GM21515 (cell line): ENCODE results near the gene BRI3BP.
"Not testable (repeated sequence)": the region's sequence is repeated elsewhere in the genome, so short reads cannot be mapped to it uniquely, and the experiment has no call there.

ENCODE experiments used
- ATAC-seq: cut with Tn5 transposase; IDR thresholded peaks from one replicate; pipeline ENCODE4 v1.9.1; 2021; ENCODE audit not compliant: unreplicated experiment

The BRI3BP gene

DNA sequence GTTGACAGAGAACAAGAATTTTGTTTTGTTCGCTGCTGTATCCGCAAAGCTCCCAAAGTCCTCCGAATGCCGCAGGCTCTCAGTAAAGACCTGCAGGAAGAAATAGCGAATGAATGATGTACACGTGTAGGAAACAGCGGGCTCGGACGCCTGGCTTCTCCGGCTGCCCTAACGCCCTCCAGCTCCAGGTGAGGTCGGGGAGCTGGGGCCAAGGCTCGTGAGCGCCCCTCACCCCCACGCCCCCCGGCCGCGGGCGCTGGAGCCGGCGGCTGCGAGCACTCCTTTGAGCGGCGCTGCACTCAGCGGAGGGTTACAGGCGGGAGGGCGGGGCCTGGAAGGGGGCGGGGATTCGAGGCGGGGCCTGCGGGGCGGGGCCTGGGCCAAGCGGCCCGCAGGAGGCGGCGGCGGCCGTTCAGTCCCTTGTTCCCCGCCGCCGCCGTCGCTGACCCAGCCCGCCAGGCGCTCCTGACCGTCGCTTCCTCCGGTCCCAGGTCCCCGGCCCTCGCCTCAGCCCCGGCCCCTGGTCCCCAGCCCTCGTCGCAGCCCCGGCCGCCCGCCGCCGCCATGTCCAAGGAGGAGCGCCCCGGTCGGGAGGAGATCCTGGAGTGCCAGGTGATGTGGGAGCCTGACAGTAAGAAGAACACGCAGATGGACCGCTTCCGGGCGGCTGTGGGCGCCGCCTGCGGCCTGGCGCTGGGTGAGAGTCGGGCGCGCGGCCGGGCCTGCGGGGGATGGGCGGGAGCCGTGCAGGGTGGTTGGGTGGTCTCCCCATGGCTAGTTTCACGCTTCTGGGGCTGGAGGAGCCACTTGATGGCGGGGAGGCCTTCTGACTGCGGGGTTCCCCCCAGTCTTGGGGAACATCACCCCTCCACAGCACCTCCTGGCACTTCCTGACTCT is 71.8 kb downstream of the BRI3BP start, which contains the start of gene AACS:
AACS (plus strand) TSS at position 415 of the 898 bp plus-strand sequence; CDS start at position 565, 150 bp downstream.
- ATAC-seq = peak; percentile 89

GRCh38 chr12:125065919-125066570 is 72.6 kb downstream of the BRI3BP start:
- no peak for ATAC-seq

- no peak for ATAC-seq
Measured at GRCh38 chr12:125068391-125068790, 74.9 kb downstream of the BRI3BP start.

- ATAC-seq = no peak
Measured at GRCh38 chr12:125069616-125070015, 76.2 kb downstream of the BRI3BP start.

DNA sequence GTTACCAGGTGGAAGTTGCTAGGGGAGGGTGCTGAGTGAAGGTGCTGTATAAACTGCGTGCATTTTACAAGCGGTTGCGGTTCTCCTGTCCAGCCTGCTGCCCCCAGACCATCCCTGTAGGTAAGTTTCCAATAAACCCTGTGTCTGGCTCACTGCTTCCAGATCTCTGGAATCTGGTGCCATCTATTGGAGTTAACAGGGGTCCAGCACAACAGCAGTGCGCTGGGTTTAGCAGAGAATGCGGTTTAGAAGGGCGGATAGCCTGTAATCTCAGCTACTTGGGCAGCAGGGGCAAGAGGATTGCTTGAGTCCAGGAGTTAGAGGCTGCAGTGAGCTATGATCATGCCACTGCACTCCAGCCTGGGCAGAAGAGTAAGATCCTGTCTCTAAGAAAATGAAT is 76.7 kb downstream of the BRI3BP start:
- ATAC-seq = no peak

DNA sequence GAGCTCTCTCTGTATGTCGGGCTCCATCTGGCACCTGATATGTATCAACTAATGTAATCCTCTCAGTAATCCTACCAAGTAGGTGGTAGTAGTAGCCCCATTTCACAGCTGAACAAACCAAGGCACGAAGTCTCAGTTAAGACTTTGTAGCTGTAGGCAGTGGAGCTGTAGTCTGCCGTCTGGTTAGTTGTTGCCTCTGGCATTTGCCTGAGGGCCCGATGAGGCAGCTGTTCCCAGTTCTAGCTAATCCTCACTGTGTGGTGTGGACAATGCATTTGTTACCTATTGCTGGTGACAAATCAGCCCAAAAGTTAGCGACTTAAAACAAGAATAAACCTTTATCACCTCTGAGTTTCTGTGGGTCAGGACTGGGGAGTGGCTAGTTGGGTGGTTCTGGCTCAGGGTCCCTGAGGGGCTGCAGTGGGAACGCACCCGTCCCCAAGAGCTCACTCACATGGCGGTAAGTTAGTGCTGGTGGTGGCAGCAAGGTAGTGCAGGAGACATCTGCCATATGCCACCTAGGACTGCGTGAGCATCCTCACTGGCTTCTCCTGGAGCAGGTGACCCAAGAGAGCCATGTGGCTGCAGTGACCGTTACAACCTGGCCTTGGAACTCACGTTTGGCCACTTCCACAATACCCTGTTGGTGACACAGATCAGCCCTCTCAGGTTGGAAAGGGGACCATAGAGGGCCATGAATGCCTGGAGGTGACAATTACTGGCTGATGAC is 77.4 kb downstream of the BRI3BP start:
- ATAC-seq = no peak

GRCh38 chr12:125071456-125071855 is 78.0 kb downstream of the BRI3BP start:
- ATAC-seq = no peak

DNA sequence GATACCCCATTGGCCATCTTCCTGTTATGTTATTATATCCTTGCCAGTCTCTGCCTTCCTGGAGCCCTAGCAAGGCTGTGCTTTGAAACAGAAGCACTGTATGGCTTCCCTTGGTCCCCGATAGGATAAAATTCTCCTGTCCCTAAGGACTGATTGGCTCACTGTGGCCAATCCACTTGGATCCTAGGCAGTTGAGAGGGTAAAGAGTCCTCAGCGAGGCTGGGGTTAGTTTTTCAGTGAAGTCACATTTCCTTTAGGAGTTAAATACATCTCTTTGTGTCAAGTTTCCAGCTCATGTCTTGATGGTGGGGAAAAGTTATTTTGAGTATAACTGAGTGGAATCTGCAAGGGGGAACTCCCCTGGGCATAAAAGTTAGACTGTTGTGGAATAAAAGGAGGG is 79.1 kb downstream of the BRI3BP start:
- no peak for ATAC-seq

DNA sequence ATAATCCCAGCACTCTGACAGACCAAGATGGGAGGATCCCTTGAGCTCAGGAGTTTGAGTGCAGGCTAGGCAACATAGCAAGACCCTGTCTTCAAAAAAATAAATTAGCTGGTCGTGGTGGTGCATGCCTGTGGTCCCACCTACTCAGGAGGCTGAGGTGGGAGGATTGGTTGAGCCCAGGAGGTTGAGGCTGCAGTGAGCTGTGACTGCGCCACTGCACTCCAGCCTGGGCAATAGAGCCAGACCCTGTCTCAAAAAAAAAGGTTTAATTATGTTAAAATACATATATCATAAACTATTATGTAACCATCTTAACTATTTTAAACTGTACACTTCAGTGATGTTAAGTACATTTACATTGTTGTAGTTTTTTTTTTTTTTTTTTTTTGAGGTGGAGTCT is 80.8 kb downstream of the BRI3BP start:
- ATAC-seq = not testable (repeated sequence)

- ATAC-seq = no peak
Measured at GRCh38 chr12:125076103-125076502, 82.7 kb downstream of the BRI3BP start.

DNA sequence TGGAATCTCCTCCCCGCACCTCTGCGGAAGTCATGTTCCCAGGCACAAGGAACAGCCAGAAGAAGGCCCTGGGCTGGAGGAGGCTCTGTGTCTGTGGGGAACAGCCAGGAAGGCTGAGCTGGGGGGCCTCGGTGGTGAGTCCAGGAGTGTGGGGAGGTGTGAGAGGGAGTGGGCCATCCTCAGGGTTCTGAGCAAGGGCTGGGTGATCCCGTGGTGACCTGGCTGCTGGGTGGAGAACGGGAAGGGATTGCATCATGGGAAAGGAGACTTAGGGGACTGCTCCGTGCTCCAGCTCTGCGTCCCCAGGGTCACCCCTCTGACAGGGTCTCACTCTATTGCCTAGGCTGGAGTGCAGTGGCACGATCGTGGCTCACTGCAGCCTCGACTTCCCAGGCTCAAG is 85.6 kb downstream of the BRI3BP start:
- no peak for ATAC-seq

GRCh38 chr12:125079648-125080645 is 86.5 kb downstream of the BRI3BP start:
- ATAC-seq = no peak
